GM15510 (cell line): Measurements from ENCODE around the gene SHKBP1.

Experiments used
- POLR2A ChIP-seq: IDR thresholded peaks from 3 replicates; pipeline ENCODE4 v1.6.1; 2011; ENCODE audit warnings: borderline replicate concordance; ENCODE audit not compliant: insufficient read length; ENCODE audit errors: extremely low read depth

Gene SHKBP1

GRCh38 chr19:40603389-40604170 lies 26.9 kb downstream of the SHKBP1 start:
- no peak for TF ChIP-seq POLR2A

- no peak for TF ChIP-seq POLR2A
These were observed 27.5 kb downstream of the SHKBP1 start for GRCh38 chr19:40604171-40604646.

- TF ChIP-seq POLR2A, result no peak
These were observed 28.1 kb downstream of the SHKBP1 start for GRCh38 chr19:40604647-40605215.

GRCh38 chr19:40605216-40605971 lies 28.7 kb downstream of the SHKBP1 start:
- no peak for TF ChIP-seq POLR2A

- TF ChIP-seq POLR2A, result no peak
These were observed 30.9 kb downstream of the SHKBP1 start for GRCh38 chr19:40607311-40608239.

GRCh38 chr19:40608240-40608621 lies 31.6 kb downstream of the SHKBP1 start:
- no peak for TF ChIP-seq POLR2A

- TF ChIP-seq POLR2A, result no peak
These were observed 32.3 kb downstream of the SHKBP1 start for GRCh38 chr19:40608957-40609356.

GRCh38 chr19:40609561-40610395 lies 33.1 kb downstream of the SHKBP1 start:
- peak; percentile 62 for TF ChIP-seq POLR2A

- no peak for TF ChIP-seq POLR2A
These were observed 33.9 kb downstream of the SHKBP1 start for GRCh38 chr19:40610396-40611064.

- TF ChIP-seq POLR2A, result no peak
These were observed 34.4 kb downstream of the SHKBP1 start for GRCh38 chr19:40611096-40611495.

GRCh38 chr19:40611900-40612698 lies 35.4 kb downstream of the SHKBP1 start:
- no peak for TF ChIP-seq POLR2A

GRCh38 chr19:40612831-40613689 lies 36.4 kb downstream of the SHKBP1 start:
- TF ChIP-seq POLR2A, result no peak
